Skeletal muscle satellite cell (primary cell): ENCODE measurements around the gene FGD5.

Experiments
- H3K27me3 ChIP-seq: 2 replicates; pipeline ENCODE4 v1.7.0; 2013; ENCODE audit warnings: low read length; ENCODE audit not compliant: control insufficient read depth, insufficient read depth
- H3K36me3 ChIP-seq: 2 replicates; pipeline ENCODE4 v1.7.0; 2013; ENCODE audit warnings: mild to moderate bottlenecking, control low read depth, low read length; ENCODE audit not compliant: insufficient read depth
- H3K4me1 ChIP-seq: 2 replicates; pipeline ENCODE4 v1.7.0; 2013; ENCODE audit warnings: low read length; ENCODE audit not compliant: control insufficient read depth, insufficient read depth
- H3K4me2 ChIP-seq: 2 replicates; pipeline ENCODE4 v1.7.0; 2013; ENCODE audit warnings: mild to moderate bottlenecking, low read length
- H3K4me3 ChIP-seq: 2 replicates; pipeline ENCODE4 v1.7.0; 2013; ENCODE audit warnings: low read length
- H3K9ac ChIP-seq: 2 replicates; pipeline ENCODE4 v1.7.0; 2013; ENCODE audit warnings: mild to moderate bottlenecking, low read depth, low read length, moderate library complexity
- H3K9me3 ChIP-seq: replicated peaks from 2 replicates; pipeline ENCODE4 v1.7.0; 2013; ENCODE audit warnings: mild to moderate bottlenecking, control low read depth, low read length

Gene FGD5

DNA sequence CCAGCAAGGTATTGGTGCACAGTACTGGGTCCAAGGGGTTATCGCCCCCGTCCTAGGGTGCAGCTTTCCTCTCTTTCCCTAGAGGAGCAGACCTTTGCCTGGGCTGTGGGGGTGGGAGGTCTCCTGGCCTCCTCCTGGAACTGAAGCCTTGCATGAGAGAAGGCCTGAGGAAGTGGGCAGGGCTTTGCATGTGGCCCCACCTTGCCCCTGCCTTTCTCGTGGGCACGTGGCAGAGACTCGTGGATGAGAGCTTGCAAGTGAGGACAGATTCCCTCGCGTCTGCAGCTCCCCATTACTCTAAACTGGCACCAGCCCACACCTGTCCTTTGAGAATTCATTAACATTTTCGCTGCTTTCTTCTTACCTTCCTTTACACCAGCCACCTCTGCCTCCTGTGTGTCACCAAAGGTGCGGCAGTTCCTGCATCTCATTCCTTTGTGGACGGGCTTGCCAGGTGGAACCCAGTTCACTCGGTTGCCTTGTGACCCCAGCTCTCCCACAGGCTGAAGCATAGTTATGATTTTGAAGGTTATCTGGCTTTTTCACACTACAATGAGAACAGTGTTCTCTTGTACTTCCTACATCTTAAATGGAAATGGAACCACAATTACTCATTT, 87.7 kb downstream of the FGD5 start:
- no peaks in the 10 kb centered on the region for H3K9me3 ChIP-seq
- no peak overlapping the region for H3K4me3 ChIP-seq
- H3K4me2 ChIP-seq = no peak overlapping the region
- H3K36me3 ChIP-seq = no peaks in the 10 kb centered on the region
- no peaks in the 10 kb centered on the region for H3K27me3 ChIP-seq
- H3K9ac ChIP-seq = no peak overlapping the region
- no peaks in the 10 kb centered on the region for H3K4me1 ChIP-seq

DNA sequence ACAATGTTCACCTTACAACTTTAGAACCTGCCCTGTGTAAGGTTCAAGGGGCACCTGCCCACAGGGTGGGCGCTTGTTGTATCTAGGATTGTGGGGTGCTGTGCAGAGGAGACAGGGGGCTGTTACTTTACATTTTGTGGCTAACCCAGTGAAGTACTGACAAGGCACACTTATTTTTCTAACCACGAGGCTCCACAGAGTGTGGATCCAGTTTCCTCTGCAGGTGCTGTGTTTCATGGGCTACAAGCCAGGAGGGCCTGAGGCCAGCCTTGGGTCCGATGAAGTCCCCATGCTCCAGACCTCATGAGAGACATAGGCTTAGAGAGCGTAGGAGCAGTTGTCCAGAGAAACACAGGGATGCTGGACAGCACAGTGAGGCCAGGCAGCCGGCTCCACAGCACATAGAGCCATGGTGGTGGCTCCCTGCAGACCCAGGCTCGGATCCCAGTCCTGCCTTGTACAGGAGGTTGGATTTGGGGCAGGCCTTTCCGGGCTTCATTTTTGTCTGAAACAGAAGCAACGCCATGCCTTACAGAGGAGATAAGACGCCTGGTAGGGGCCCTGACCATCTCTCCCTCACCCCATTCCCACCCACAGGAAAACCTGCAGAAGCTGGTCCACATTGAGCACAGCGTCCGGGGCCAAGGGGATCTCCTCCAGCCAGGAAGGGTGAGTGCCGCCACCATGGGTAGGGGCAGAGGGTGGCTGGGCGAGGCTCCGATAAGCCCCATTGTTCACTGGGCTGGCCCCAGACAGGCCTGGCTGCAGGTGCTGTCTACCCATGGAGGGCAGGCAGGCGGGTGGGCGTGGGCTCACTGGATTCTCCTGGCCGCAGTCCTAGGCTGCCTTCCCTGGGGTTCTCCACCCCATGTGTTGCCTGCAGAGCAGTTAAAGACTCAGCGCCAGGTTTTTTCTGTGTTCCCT, 88.5 kb downstream of the FGD5 start:
- H3K4me2 ChIP-seq = no peak overlapping the region
- no peaks in the 10 kb centered on the region for H3K4me1 ChIP-seq
- H3K27me3 ChIP-seq = no peaks in the 10 kb centered on the region
- H3K4me3 ChIP-seq = no peak overlapping the region
- no peak overlapping the region for H3K9ac ChIP-seq
- no peaks in the 10 kb centered on the region for H3K9me3 ChIP-seq
- no peaks in the 10 kb centered on the region for H3K36me3 ChIP-seq

DNA sequence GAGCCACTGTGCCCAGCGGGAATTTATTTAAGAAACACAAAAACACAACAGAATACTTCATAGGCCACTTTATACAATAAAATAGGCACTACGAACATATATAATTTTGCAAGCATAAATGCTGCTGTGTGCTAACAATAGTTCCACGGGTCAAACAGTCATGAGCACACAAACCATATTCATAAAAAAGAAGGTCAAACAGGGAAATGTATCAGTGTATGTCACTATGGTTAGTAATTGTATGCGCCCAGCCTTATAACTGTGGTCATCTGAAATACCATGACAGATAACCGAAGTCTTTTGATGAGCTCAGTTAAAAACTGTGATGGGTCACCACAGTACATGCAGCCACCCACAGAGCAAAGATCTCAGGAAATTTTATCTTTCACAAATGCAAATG, 90.5 kb downstream of the FGD5 start:
- no peak overlapping the region for H3K4me2 ChIP-seq
- no peak overlapping the region for H3K9ac ChIP-seq
- no peaks in the 10 kb centered on the region for H3K4me1 ChIP-seq
- no peak overlapping the region for H3K4me3 ChIP-seq
- peaks cover 4% of the 10 kb centered on the region for H3K27me3 ChIP-seq
- no peaks in the 10 kb centered on the region for H3K9me3 ChIP-seq
- H3K36me3 ChIP-seq = no peaks in the 10 kb centered on the region

DNA sequence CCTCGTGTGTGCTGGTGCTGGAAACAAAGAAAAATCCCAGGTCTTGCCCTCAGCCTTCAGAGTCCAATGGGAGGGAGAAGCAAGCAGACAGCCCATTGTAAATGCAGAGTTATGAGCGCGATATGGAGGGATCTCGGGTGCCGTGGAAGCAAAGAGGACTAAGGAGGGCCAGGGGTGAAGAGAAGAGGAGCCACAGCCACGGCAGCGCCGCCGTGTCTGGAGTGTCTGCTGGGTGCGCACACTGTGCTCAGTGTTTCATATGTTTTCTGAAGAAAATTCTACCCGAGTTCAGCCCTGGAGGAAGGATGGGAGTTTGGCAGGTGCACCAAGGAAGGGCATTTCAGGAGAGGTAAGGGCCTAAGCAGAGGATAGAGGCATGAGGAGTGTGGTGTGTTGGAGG, 92.9 kb downstream of the FGD5 start:
- H3K4me3 ChIP-seq = no peak overlapping the region

DNA sequence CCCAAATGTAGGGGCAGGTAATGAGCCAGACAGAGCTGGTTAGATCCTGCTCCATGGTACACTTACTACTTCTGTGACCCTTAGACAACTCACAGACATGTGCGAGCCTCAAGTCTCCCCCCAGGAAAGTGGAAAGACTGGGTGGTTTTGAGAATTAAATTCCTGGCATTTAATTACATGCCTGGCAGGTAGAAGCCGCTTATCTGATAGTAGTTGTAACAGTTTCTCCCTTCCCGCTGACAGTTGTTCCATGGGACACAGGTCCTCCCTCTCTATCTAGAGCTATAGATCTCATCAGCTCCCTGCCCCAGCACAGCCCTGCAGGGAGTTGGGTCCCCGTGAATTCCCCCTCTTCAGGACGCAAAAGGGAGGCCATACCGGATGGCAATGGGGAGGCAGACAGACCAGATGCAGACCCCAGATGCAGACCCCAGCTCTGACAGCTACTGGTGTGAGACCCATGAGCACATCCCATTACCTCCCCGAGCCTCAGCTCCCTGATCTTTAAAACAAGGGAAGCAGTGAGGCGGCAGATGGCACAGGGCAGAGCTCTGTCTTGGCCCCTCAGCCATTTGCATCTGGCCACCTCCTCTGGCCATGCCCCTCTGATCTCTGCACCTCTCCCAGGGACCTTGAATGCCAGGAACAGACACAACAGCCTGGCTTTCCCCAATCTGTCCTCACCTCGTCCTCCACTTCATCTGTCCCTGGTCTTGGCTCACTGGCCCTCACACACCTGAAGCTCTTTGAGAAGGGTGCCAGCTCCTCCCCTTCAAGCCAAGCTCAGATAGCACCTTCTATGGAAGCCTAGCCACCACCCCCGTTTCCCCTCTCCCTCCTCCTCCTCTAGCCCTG, 94.5 kb downstream of the FGD5 start:
- H3K9ac ChIP-seq = no peak overlapping the region
- H3K27me3 ChIP-seq = peaks cover 25% of the 10 kb centered on the region
- no peak overlapping the region for H3K4me2 ChIP-seq

More for the DNA sequence above, 92.9 kb downstream of the FGD5 start:
- Histone ChIP-seq H3K4me1 (no peaks in the 10 kb centered on the region), H3K36me3 (no peaks in the 10 kb centered on the region), H3K9ac (no peak overlapping the region), H3K27me3 (peaks cover 13% of the 10 kb centered on the region), H3K4me2 (no peak overlapping the region), H3K9me3 (no peaks in the 10 kb centered on the region)

DNA sequence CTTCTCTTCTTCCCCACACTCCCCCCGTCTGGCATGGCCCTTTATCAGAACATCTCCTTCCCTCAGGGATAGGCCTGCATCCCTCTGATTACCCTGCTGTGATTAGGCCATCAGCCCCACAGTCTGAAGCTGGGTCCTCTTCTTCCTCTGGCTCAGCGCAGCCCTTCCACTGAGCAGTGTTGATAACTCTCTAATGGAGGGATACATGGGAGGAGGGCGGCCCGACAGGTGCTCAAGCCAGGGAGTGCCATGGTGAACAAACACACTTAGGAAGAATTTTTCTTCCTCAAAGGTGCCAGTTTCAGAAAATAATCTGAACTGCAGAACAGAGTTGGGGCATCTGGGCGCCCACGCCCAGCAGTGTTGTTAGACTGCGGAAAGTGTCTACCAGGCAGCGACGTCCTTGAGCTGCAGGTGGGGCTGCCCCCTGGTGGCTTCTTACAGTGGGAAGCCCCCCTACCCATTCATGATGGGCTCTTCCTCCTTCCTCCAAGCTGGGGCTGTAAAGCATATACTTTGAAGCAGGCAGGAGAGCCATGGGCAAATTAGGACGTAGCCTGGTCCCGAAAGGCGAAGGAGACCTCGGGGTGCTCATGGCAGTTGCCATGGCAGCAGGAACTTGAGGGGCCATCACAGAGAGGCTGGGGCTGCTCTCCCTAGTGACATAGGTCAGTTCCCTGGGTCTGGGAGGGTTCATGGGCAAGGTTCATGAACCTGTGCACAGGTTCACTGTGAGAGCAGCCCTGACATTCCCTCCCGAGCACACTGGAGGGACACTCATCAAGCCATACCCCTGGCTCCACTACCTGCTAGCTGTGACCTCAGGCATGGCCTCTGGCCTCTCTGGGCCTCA, 95.4 kb downstream of the FGD5 start:
- no peak overlapping the region for H3K9ac ChIP-seq
- H3K4me1 ChIP-seq = no peaks in the 10 kb centered on the region
- H3K27me3 ChIP-seq = peaks cover 28% of the 10 kb centered on the region
- H3K4me2 ChIP-seq = no peak overlapping the region
- H3K9me3 ChIP-seq = no peaks in the 10 kb centered on the region
- no peaks in the 10 kb centered on the region for H3K36me3 ChIP-seq
- no peak overlapping the region for H3K4me3 ChIP-seq

More for the DNA sequence above, 94.5 kb downstream of the FGD5 start:
- H3K4me3 ChIP-seq = no peak overlapping the region
- no peaks in the 10 kb centered on the region for H3K9me3 ChIP-seq
- H3K4me1 ChIP-seq = no peaks in the 10 kb centered on the region
- no peaks in the 10 kb centered on the region for H3K36me3 ChIP-seq

DNA sequence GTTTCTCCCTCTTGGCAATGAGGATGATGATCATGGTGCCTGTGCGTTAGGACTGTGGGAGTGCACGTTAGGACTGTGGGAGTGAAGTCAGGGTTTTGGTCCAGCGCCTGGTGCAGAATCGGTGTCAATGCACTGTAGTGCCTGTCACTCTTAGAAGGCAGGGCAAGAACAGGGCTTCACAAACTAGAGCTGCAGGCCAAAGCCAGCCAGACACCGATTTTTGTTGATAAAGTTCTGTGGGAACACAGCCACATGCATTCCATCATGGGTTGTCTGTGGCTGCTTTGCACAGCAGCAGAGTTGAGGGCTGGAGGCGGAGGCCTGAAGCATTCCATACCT, 96.0 kb downstream of the FGD5 start:
- no peak overlapping the region for H3K4me2 ChIP-seq
- H3K36me3 ChIP-seq = no peaks in the 10 kb centered on the region
- no peaks in the 10 kb centered on the region for H3K9me3 ChIP-seq
- H3K4me3 ChIP-seq = no peak overlapping the region
- H3K4me1 ChIP-seq = no peaks in the 10 kb centered on the region
- peaks cover 28% of the 10 kb centered on the region for H3K27me3 ChIP-seq
- no peak overlapping the region for H3K9ac ChIP-seq

DNA sequence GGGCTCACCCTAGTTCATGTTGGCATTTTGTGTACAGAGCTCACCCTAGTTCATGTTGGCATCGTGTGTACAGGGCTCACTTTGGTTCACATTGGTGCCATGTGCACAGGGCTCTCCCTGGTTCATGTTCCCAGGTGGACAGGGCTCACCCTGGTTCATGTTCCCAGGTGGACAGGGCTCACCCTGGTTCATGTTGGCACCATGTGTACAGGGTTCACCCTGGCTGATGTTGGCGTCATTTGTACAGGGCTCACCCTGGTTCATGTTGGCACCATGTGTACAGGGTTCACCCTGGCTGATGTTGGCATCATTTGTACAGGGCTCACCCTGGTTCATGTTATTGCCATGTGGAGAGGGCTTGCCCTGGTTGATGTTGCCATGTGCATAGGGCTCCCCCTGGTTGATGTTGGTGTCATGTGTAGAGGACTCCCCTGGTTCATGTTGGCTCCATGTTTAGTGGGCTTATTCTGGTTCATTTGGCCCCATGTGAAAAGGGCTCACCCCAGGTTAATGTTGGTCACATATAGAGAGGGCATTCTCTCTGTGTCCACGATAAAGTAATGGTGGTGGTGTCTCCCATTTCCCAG, 97.0 kb downstream of the FGD5 start:
- no peak overlapping the region for H3K4me2 ChIP-seq
- no peak overlapping the region for H3K4me3 ChIP-seq
- H3K9me3 ChIP-seq = no peaks in the 10 kb centered on the region
- H3K9ac ChIP-seq = no peak overlapping the region
- no peaks in the 10 kb centered on the region for H3K4me1 ChIP-seq
- H3K36me3 ChIP-seq = no peaks in the 10 kb centered on the region
- H3K27me3 ChIP-seq = peaks cover 28% of the 10 kb centered on the region

DNA sequence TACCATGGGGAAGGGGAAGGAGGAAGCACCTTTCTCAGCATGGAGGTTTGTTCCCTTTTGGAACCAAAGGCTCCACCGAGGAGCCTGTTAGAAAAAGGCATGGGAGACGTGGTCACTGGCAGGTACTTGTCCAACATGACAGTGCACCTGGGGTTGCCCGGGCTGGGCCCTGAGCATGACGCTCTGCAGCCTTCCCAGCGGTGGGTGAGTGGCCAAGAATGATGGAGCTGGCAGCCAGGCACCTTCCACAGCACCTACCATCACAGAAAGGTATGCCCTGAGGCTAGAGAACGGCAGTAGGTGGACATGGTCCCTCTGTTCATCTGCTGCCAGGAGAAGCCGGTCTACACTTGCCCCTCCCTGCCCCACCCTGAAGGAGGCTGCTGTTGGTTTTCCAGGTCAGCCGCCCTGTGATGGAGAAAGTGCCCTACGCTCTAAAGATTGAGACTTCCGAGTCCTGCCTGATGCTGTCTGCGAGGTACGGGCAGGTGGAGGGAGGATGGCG, 99.6 kb downstream of the FGD5 start:
- Histone ChIP-seq H3K36me3 (no peaks in the 10 kb centered on the region), H3K27me3 (peaks cover 26% of the 10 kb centered on the region), H3K4me3 (no peak overlapping the region), H3K9me3 (no peaks in the 10 kb centered on the region), H3K4me1 (peaks cover 2% of the 10 kb centered on the region), H3K9ac (no peak overlapping the region), H3K4me2 (no peak overlapping the region)

DNA sequence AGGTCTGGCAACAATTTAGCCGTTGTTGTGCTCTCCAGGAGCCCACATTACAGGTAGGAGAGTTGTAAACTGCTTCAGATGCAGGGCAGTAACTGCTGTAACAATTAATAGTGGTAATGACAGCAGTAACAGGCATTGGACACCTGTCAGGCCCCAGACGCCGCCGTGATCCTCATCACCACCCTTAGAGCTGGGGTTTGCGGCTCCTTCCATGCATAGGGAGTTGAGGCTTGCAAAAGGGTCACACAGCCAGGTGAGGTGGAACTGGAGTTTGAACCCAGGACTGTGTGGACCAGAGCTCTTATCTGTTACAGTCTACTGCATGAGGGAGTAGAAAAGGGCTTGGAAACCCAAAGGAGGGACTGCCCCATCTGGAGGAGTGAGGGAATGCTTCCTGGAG, 101.8 kb downstream of the FGD5 start:
- Histone ChIP-seq H3K9ac (no peak overlapping the region), H3K9me3 (no peaks in the 10 kb centered on the region), H3K4me3 (no peak overlapping the region), H3K4me2 (no peak overlapping the region), H3K36me3 (no peaks in the 10 kb centered on the region), H3K27me3 (peaks cover 16% of the 10 kb centered on the region), H3K4me1 (peaks cover 2% of the 10 kb centered on the region)
